HG03520 (cell line): ENCODE results near the gene STARD5.
A peak's percentile ranks its signal among the peaks of the same experiment; 100 is the strongest.

ENCODE experiments used
- ATAC-seq: cut with Tn5 transposase; IDR thresholded peaks from one replicate; pipeline ENCODE4 v1.9.1; 2021; ENCODE audit warnings: mild to moderate bottlenecking, moderate library complexity; ENCODE audit not compliant: unreplicated experiment

Gene STARD5

GRCh38 chr15:81277851-81278250 lies 46.1 kb downstream of the STARD5 start:
- ATAC-seq, result no peak

GRCh38 chr15:81276967-81277366 lies 47.0 kb downstream of the STARD5 start:
- ATAC-seq, result no peak

DNA sequence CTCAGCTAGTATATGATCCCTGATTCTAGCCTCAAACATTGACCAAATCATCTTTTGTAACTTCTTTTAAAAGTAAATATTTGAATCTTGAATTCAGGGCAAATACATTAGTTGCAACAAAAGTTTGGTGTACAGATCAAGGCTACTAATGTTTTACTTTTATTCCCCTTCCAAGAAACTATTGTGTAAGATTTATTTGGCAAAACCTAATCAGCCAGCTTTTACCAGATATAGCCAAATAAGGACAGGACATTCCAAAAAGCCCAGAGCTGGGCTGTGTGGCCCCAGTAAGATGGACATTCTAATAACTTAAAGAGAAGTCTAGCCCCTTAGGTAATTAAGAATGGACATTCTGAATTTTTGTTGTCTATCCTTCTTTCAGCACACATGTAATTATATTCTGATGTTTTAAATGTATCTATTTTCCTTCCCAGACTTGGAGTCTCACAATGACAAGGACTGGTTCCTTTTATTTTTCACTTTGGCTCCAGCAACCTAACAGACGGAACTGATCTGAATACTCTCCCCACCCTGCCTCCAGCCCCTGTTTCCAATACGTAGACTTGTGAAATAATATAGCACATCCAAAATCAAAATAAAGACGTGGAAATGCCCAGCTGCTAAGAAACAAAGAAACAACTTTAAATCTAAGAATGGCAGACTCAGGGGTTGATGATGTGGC lies 48.1 kb downstream of the STARD5 start:
- ATAC-seq, result no peak

DNA sequence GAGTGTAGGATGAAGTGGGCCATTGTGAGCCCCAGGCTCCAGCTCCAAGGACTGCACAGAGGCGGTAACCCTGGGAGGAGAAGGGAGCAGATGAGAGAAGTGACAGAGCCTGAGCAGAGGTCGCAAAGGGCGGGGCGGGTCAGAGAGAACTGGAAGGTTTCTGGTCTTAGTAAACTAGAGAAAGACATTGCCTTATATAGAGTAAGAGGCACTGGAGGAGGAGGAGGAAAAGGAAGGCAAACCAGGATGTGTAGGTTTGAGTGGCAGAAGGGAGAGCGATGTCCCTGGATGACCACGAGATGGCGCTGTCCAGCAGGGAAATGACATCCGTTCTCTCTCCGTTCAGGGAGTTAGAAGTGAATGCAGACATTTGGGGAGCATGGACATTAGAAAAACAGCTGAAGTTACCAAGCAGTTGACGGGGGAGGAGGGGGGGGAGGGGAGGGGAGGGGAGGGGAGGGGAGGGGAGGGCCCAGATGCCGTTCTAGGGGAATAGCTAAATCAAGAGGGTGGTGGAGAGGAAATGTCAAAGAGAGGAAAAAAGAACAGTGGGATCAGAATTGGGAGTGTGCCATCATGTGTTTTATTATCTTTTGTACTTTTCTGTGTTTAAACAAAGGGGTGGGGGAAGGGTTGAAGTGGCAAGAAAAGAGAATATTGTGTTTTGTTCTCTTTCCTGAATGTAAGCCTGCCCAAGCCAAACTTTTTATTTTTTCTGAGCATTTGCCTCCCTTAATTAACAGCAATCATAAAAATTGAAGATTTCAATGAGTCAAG lies 48.8 kb downstream of the STARD5 start:
- ATAC-seq, result peak; percentile 88

DNA sequence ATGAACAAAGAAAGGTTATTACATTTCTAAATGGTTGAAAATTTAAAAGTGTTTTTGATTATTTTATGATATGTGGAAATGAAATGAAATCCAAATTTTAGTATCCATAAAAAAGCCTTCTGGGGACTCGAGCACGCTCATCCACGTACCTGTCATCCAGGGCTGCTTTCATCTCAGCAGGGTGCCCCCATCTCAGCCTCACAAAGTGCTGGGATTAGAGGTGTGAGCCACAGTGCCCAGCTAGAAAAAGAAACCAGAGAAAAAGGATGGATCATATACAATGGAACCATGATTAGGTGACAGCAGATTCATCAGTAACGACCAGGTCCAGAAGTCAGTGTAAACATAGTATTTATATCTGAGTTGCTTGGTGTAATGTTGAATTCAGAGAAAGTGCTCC lies 49.7 kb downstream of the STARD5 start:
- ATAC-seq, result no peak

DNA sequence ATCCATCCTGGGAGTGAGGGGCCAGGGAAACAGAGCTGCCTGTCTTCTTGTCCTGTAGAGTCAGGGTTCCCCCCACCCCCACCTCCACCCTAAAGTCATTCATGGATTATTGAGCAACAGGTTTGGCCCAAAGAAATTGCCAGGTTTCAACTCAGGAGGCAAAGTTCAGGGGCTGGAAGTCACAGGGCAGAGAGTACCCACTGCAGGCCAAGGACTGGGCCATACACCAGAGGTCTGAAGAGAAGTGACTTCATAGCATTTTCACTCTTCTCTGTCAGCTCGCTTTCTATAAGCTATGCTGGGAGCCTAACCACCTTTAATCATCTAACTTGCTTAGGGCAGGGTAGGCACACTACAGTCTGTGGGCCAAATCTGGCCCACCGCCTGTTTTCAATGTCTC lies 50.1 kb downstream of the STARD5 start:
- ATAC-seq, result no peak

DNA sequence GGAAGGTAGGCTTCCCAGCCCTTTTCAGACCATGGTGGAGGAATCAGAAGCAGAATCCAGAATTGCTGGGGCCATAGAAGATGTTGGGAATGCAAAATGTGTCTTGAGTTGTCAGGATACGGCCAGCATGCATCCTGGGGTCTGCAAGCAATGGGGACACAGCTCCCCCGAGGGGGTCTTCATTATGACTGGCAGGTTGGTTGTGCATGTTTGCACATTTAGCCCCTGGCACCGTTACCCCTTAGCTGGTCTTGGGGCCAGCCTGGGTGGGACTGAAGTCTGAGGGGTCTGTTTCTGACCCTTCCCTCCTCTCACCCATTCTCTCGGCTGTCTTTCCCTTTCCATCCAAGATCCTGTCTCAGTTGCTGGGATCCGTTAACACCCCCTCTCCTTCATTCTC lies 50.7 kb downstream of the STARD5 start:
- no peak for ATAC-seq

- ATAC-seq, result no peak
These were observed 51.9 kb downstream of the STARD5 start for GRCh38 chr15:81271761-81272644.

GRCh38 chr15:81270781-81271491 lies 53.0 kb downstream of the STARD5 start:
- ATAC-seq, result no peak

DNA sequence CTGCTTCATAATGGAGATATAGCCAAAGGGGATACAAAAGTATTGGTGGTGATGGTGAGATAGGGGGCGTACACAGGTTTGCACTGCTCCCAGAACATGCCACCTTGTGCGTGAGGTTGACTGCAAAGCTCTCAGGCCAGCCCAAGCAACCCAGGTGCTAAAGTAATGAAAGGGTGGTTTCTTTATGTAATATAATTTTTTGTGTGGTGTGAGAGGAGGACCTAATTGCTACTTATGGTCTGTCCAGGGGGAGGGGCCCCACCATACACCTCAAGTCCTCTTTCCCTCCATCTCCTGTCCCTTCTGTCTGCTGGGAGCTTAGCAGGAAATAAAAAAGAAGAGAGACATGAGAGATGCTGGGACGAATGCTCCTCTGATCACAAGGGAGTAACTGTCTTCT lies 53.8 kb downstream of the STARD5 start:
- no peak for ATAC-seq

GRCh38 chr15:81268881-81269601 lies 54.9 kb downstream of the STARD5 start:
- no peak for ATAC-seq

GRCh38 chr15:81268340-81268739 lies 55.6 kb downstream of the STARD5 start:
- ATAC-seq, result no peak

GRCh38 chr15:81265944-81266775 lies 57.8 kb downstream of the STARD5 start:
- peak; percentile 73 for ATAC-seq

GRCh38 chr15:81265256-81265943 lies 58.5 kb downstream of the STARD5 start:
- peak; percentile 7 for ATAC-seq

- no peak for ATAC-seq
These were observed 59.7 kb downstream of the STARD5 start for GRCh38 chr15:81264072-81264857.

- ATAC-seq, result no peak
These were observed 60.5 kb downstream of the STARD5 start for GRCh38 chr15:81263477-81263876.

GRCh38 chr15:81261172-81261811 lies 62.6 kb downstream of the STARD5 start:
- no peak for ATAC-seq
